ENCODE results near the gene TDRD12.

The TDRD12 gene

GRCh38 chr19:32868206-32868950 lies 148.8 kb downstream of the TDRD12 start:
- DNase-seq (ENCODE audit: low read depth): no peak

- no peak for DNase-seq (ENCODE audit: low read depth)
These were observed 149.9 kb downstream of the TDRD12 start, which contains the start of gene SLC7A9 for GRCh38 chr19:32869369-32869965. TSS of gene SLC7A9 (minus strand) at chr19:32869767. CDS start at chr19:32868534, 1,233 bp downstream.

- no peak for DNase-seq (ENCODE audit: low read depth)
These were observed 150.5 kb downstream of the TDRD12 start for GRCh38 chr19:32869966-32870573.

- DNase-seq (ENCODE audit: low read depth): no peak
These were observed 151.4 kb downstream of the TDRD12 start for GRCh38 chr19:32870981-32871451.

GRCh38 chr19:32872391-32872790 lies 152.8 kb downstream of the TDRD12 start:
- DNase-seq (ENCODE audit: low read depth): no peak

- no peak for DNase-seq (ENCODE audit: low read depth)
These were observed 153.8 kb downstream of the TDRD12 start for GRCh38 chr19:32873247-32873959.

- no peak for DNase-seq (ENCODE audit: low read depth)
These were observed 155.0 kb downstream of the TDRD12 start for GRCh38 chr19:32874605-32875004.

GRCh38 chr19:32875428-32875827 lies 155.9 kb downstream of the TDRD12 start:
- no peak for DNase-seq (ENCODE audit: low read depth)

GRCh38 chr19:32876236-32876918 lies 156.8 kb downstream of the TDRD12 start:
- DNase-seq (ENCODE audit: low read depth): no peak

- no peak for DNase-seq (ENCODE audit: low read depth)
These were observed 157.3 kb downstream of the TDRD12 start for GRCh38 chr19:32876919-32877285.
